HG02938 (cell line): ENCODE data around the gene GABARAP.
A peak's percentile ranks its signal among the peaks of the same experiment; 100 is the strongest.
"Not testable (repeated sequence)": the region's sequence is repeated elsewhere in the genome, so short reads cannot be mapped to it uniquely, and the experiment has no call there.

Experiments used
- ATAC-seq: cut with Tn5 transposase; IDR thresholded peaks from one replicate; pipeline ENCODE4 v1.9.1; 2021; ENCODE audit warnings: mild to moderate bottlenecking, moderate library complexity; ENCODE audit not compliant: unreplicated experiment

GABARAP gene

DNA sequence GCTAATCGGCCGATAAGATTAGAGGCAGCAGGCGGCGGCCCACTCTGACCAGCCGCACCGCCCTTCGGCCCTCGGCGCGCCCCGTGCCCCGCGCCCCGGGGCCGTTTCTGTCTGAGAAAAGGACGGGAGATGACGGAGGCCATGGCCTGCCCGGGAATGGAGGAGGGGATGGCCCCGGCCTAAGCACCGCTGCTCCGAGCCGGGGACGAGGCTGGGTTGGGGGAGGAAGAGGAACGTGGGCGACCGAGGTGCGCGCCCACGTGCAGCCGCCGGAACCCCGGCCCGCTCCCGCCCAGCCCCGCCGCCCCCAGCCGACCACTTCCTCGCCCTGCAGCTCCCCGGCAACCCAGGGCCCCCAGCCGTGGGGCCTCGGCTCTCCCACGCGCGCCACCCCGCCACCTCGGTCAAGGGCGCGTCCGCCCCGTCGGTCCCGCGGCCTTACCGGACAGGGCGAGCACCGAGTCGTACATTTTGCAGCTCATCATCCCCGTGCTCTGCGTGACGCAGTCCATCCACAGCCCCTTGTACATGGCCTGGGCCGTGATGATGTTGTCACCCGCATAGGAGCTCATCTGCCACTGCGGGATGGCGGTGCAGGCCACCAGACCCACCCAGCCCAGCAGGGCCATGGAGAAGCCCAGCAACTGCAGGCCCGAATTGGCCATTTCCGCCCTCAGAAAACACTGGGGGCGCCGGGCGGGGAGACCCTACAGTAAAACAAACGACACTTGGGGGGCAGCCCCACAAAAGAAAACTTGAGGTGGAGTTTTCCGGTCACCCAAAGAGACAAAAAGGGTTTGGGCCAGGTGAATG is 19.3 kb upstream of the GABARAP start:
- ATAC-seq: no peak

- ATAC-seq: no peak
Observed at GRCh38 chr17:7260651-7261378, 18.6 kb upstream of the GABARAP start.

GRCh38 chr17:7260151-7260550 is 17.9 kb upstream of the GABARAP start:
- no peak for ATAC-seq

DNA sequence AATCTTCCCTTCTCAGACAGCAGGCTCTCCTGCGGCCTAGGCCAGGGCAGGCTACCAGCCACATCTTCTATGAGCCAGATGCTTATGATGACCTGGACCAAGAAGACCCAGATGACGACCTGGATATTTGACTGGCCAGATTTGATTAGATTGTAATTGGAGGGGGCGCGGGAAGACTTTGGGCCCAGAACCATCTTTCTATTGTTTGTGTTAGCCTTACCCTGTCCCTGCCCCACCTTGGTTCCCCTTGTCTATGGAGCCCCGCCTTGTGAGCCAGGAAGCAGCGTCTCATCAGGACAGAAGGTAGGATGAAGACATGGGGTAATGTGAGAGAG is 17.3 kb upstream of the GABARAP start:
- ATAC-seq: no peak

GRCh38 chr17:7258731-7259554 is 16.7 kb upstream of the GABARAP start:
- ATAC-seq: no peak

DNA sequence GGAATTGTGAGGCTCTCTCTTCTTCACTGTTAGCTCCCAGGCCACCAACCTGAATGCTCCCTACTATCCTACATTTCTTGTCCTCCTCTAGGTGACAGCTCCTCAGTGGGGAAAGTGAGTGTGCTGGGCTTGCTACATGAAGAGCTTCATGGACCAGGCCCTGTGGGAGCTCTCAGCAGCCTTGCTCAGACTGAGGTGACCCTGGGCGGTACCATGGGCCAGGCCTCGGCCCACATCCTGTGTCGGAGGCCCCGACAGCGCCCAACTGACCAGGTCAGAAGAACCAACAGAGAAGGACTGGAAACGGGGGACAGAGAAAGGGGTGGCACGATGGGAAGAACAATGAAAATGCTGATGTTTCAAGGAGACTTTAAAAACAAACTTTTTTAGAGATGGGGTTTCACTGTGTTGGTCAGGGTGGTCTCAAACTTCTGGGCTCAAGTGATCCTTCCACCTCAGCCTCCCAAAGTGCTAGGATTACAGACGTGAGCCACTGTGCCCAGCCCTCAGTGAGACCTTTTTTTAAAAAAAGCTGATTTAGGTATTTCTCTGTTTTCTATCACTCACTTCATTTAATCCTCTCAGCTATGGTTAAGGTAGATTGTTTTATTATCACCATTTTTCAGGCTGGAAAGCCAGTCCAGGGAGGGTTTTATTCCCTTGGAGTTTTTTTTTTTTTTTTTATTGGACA is 14.7 kb upstream of the GABARAP start:
- ATAC-seq: no peak

DNA sequence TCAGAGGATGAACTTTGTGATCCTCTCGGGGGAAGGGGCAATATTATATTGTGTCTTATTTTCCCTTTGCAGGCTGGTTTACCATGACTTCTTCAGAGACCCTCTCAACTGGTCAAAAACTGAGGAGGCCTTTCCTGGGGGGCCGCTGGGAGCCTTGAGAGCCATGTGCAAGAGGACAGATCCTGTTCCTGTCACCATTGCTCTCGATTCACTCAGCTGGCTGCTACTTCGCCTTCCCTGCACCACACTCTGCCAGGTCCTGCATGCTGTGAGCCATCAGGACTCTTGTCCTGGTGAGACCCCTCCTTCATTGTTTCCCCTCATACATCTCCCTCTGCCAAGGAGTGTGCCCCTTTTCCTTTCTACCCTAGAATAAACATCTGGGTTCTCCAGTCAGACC is 12.3 kb upstream of the GABARAP start:
- no peak for ATAC-seq

DNA sequence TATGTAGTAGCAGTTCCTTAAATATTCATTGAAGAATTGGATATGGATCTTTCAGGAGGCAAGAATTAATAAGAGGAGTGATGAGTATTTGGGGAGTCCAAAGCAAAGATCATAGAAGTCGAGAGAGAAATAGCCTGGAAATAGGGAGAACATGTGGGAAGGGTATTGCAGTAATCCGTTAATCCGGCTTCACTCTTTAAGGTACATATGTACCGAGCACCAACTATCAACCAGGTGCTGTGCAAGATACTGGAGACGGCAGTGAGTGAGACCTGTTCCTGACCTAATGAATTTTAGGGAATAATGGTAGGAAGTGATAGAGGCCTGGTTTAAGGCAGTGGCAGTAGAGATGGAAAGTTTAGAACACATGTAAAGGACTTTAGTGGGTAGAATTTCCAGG is 10.8 kb upstream of the GABARAP start:
- ATAC-seq: no peak

- ATAC-seq: peak; percentile 48
Observed at GRCh38 chr17:7252176-7253043, 10.2 kb upstream of the GABARAP start, which contains the start of gene ELP5. Gene ELP5 (plus strand): TSS chr17:7252215. CDS start chr17:7252551, 336 bp downstream.

DNA sequence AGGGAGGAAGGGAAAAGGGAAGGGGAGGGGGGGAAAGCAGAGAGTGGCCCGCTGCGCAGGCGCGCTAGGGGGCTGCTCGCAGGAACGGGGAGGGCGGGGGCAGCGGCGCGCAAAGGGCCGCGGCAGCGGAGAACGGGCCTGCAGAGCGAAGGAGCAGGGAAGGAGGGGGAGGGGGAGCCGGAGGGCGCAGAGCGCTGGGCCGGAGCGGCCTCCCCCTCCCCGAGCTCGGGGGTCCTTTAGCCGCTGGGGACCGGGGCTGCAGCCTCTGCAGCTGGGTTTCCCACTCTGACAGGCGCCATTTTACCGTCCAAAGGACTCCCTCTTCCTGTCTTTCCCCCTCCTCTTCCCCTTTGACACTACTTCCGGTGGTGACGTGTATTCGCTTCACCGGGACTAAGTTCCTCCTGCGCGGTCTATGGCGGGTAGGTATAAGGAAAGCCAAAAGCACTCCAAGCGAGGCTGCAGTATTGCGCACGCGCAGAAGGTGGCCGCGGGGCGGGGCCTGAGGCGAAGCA is 9.5 kb upstream of the GABARAP start, which contains the start of gene CTDNEP1:
TSS of gene CTDNEP1 (minus strand) at position 74 of the 515 bp plus-strand sequence. CDS start 438 bp downstream, outside the sequence.
- ATAC-seq: peak; percentile 89

GRCh38 chr17:7250695-7251627 is 8.7 kb upstream of the GABARAP start:
- no peak for ATAC-seq

DNA sequence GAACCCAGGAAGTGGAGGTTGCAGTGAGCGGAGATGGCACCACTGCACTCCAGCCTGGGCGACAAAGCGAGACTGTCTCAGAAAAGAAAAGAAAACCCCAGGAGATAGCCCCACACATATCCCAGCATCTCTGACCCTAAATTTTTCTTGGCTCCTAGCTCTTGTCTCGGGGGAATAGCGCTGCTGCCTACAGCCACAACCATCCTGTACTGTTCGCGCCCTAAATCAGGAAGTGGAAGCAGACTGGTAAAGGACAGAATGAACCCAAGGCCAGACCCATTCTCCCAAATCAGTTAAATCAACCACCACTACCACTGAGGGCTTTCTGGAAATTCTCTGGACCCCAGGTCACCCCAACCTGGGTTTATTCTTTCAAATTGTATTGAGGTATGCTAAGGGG is 7.6 kb upstream of the GABARAP start:
- ATAC-seq: no peak

DNA sequence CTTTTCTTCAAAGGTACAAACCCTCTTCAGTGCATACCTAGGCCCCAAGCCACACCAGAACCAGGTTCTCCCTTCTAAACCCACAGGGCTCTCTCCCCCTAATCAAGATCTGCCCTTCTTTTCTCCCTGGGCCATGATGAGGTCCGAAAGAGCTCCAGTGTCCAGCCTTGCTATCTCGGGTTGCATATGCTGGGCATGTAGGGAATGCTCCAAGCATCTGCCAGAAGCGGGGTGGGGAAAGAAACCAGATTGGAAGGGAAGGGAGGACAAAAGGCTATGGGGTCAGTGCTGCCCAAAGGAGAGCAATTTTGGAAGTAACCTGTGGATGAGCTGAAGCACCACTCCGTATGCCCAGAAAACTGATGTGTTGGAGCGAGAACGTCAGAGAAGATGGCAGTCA is 7.0 kb upstream of the GABARAP start:
- ATAC-seq: no peak

GRCh38 chr17:7248796-7249195 is 6.5 kb upstream of the GABARAP start:
- ATAC-seq: no peak

GRCh38 chr17:7246779-7247178 is 4.5 kb upstream of the GABARAP start:
- ATAC-seq: no peak

DNA sequence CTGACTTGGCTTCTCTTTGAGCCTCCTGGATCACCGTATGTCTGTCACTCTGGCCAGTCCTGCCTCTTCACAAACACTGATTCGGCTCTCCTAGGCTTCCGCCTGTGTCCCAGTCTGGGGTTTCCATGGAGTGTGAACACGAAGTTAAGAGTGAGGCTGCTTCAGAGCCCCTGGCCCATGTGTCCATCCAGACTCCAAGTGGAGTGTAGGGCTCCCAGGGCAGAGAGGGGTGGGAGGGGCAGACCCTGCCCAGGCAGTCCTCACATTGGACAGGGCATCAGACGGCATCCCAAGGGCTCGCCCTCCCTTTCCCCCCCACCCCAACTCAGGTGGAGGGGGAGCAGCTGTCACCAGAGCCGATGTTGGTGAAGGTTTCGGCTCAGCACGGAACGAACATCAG is 1.6 kb upstream of the GABARAP start:
- not testable (repeated sequence) for ATAC-seq

GRCh38 chr17:7243453-7243729 is 1.1 kb upstream of the GABARAP start:
- no peak for ATAC-seq

GRCh38 chr17:7242717-7243452 is 636 bp upstream of the GABARAP start:
- peak; percentile 43 for ATAC-seq
